ENCODE data around the gene GJB1.
"Not testable (repeated sequence)": the region's sequence is repeated elsewhere in the genome, so short reads cannot be mapped to it uniquely, and the experiment has no call there.

GJB1 gene

GRCh38 chrX:71256856-71257255 is 33.8 kb downstream of the GJB1 start:
- no peak for DNase-seq

GRCh38 chrX:71268624-71269023 is 45.6 kb downstream of the GJB1 start:
- not testable (repeated sequence) for DNase-seq

GRCh38 chrX:71269801-71270395 is 46.9 kb downstream of the GJB1 start:
- no peak for DNase-seq

- DNase-seq: not testable (repeated sequence)
Observed at GRCh38 chrX:71272313-71272712, 49.3 kb downstream of the GJB1 start.
